Transverse colon (tissue), 4 donors: ENCODE data around the gene EXD3. TPM values are rescaled to one million over a fixed set of nuclear protein-coding genes. Genes with fewer than 3 reads are reported as not detected.

Experiments used
- DNase-seq: peaks from one replicate; pipeline ENCODE4 v3.0.0-alpha.2; 2019
- H3K27ac ChIP-seq, 4 donors: fragments of 200-600 bp; sonication (generic); 2 replicates each; pipeline ENCODE4 v1.5.1; 2016 to 2018; ENCODE audit warnings: inconsistent platforms in 4 of 4
- H3K27me3 ChIP-seq: fragments of 200-600 bp; sonication (generic); 2 replicates; pipeline ENCODE4 v1.5.1; 2017; ENCODE audit warnings: inconsistent platforms
- H3K36me3 ChIP-seq, 4 donors: fragments of 200-600 bp; sonication (generic); 2 replicates each; pipeline ENCODE4 v1.5.1; 2017 to 2019; ENCODE audit warnings: inconsistent platforms in 4 of 4
- H3K4me1 ChIP-seq, 4 donors: fragments of 200-600 bp; sonication (generic); 2 replicates each; pipeline ENCODE4 v1.5.1; 2017 to 2020; ENCODE audit warnings: inconsistent platforms in 4 of 4
- H3K4me3 ChIP-seq, 4 donors: fragments of 200-600 bp; sonication (generic); 1 replicate in 1 of 4; 2 replicates in 3 of 4; pipeline versions ENCODE4 v1.5.1 to v1.6.1; 2017 to 2019; ENCODE audit warnings: inconsistent platforms in 4 of 4
- H3K9me3 ChIP-seq, 2 donors: fragments of 200-600 bp; sonication (generic); 2 replicates each; pipeline ENCODE4 v1.5.1; 2017 to 2019; ENCODE audit warnings: inconsistent platforms in 2 of 2
- EP300 ChIP-seq: sonication (generic); formaldehyde crosslinking; IDR thresholded peaks from one replicate; pipeline ENCODE4 v1.6.1; 2017; ENCODE audit warnings: antibody characterized with exemption, low read depth
- POLR2A ChIP-seq: fragments of 450-650 bp; IDR thresholded peaks from one replicate; pipeline ENCODE4 v1.6.1; 2016; ENCODE audit warnings: antibody characterized with exemption, mild to moderate bottlenecking, moderate library complexity
- POLR2AphosphoS5 ChIP-seq, 3 donors: sonication (generic); formaldehyde crosslinking; IDR thresholded peaks; one replicate each; pipeline ENCODE4 v1.6.1; 2016; ENCODE audit warnings: antibody characterized with exemption in 3 of 3
- WGBS, 2 donors: methylation state at CpG; one replicate each; pipeline ENCODE4 v1.1.5; 2018; ENCODE audit warnings: low coverage in 1 of 2; 5-methylcytosine and 5-hydroxymethylcytosine counted together
- in situ Hi-C, 4 donors: fragments of 200-750 bp; cut with MboI; loops; one replicate each; pipeline versions ENCODE4 v1.15.0 to v1.15.1; 2017; ENCODE audit warnings: low sequenced_read_pairs in 3 of 4, low pct_ligation_motif_present in 1 of 4, low pct_unique_long_range_greater_than_20kb in 1 of 4
- intact Hi-C: fragments of 100-400 bp; cut with DNase I; formaldehyde crosslinking; loops from one replicate; pipeline ENCODE4 v1.15.1; 2023; ENCODE audit warnings: low total_unique reads
- total RNA-seq, 4 donors: library from RNA; depleted of rRNA; stranded (reverse); fragments of >200 nt; gene quantifications; one replicate each; pipeline ENCODE4 v1.1.0, GENCODE V29; 2016
- TF ChIP-seq, protein P1 (sequence below), 5 experiments: fragments of 200-600 bp in 3 of 5; fragments of 450-650 bp in 2 of 5; sonication (generic) in 3 of 5; IDR thresholded peaks; 1 replicate in 2 of 5; 2 replicates in 3 of 5; pipeline ENCODE4 v1.5.1; 2016 to 2017; ENCODE audit warnings: antibody characterized with exemption in 5 of 5, inconsistent platforms in 3 of 5, mild to moderate bottlenecking in 2 of 5, moderate library complexity in 1 of 5

Gene EXD3
- total RNA-seq, 4 donors from 2014 or later = 47.6 to 228 (median 74.2) TPM

DNA sequence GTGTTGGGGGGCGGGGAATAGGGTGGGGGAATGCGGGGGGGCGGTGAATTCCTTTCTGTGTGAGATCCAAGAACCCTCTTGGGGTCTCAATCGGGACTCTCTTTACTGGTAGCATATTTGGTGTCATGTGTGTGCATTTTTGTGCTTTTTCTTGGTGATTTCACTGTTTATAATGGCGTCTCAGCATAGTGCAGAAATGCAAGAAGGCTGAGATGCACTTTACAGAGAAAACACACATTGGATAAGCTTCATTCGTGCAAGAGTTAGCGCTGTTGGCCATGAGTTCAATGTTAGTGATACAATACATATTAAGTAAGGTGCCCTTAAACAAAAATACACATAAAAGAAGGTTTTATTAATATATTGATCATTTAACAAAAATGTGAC is 19.0 kb upstream of the EXD3 start:
- Histone ChIP-seq H3K9me3 (no peaks in the 10 kb centered on the region), H3K27me3 (peaks cover 34% of the 10 kb centered on the region), H3K4me3 (peak overlapping the region in 3 of 4 donors; percentile 23 to 43 (median 27)), H3K27ac (peak overlapping the region in 3 of 4 donors; percentile 54 to 63 (median 55)), H3K36me3 (no peaks in the 10 kb centered on the region), H3K4me1 (peaks cover 8 to 35% (median 29%) of the 10 kb centered on the region in 4 donors)
- in situ Hi-C loops (no loop called here), intact Hi-C loops (no loop called here)
- WGBS, 2 donors = 13% methylated on average over 5 to 7 of the region's 7 CpGs
- TF ChIP-seq EP300 (no peak), POLR2AphosphoS5 (IDR thresholded peaks at IDR 0.05) (no peak), POLR2A (no peak)
- TF ChIP-seq, protein P1, sequence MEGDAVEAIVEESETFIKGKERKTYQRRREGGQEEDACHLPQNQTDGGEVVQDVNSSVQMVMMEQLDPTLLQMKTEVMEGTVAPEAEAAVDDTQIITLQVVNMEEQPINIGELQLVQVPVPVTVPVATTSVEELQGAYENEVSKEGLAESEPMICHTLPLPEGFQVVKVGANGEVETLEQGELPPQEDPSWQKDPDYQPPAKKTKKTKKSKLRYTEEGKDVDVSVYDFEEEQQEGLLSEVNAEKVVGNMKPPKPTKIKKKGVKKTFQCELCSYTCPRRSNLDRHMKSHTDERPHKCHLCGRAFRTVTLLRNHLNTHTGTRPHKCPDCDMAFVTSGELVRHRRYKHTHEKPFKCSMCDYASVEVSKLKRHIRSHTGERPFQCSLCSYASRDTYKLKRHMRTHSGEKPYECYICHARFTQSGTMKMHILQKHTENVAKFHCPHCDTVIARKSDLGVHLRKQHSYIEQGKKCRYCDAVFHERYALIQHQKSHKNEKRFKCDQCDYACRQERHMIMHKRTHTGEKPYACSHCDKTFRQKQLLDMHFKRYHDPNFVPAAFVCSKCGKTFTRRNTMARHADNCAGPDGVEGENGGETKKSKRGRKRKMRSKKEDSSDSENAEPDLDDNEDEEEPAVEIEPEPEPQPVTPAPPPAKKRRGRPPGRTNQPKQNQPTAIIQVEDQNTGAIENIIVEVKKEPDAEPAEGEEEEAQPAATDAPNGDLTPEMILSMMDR (IDR thresholded peaks at IDR 0.05) = no peak
- no peak for DNase-seq

DNA sequence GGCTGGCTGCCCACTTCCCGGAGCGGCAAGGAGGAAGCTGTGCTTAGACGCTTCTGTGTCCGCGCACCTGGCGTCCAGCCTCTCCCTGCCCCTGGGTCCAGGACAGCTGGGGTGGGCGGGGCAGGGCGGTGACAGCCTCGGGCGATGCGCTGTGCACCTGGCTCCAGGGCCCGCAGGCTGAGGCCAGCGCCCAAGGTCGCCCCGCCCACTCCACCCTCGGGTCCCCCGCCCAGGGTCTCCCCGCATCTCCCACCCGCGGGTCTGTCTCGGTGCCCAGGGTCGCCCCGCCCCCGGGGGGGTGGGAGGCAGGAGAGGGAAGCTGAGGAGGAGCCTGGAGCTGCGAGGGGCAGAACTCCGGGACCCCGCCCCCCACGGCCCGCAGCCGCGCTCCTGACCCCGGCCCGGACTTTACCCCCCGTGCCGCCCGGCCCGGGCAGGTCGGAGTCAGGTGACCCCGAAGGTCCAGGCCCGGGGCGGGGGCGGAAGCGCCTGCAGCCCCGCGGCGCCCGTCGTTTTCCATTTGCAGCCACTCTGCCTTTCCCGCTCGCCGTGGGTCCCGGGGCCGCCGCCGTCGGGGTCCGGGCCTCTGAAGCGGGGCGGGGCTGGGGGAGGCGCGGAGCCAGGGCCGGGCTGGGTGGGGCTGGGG is 18.4 kb upstream of the EXD3 start, which contains the start of gene ENTPD8:
TSS of gene ENTPD8 (minus strand) at position 69 of the 646 bp plus-strand sequence. CDS start 3,072 bp downstream, outside the sequence.
- TF ChIP-seq POLR2AphosphoS5 (IDR thresholded peaks at IDR 0.05) = peak; percentile 36 to 95 (median 91)
- peak; percentile 19 for TF ChIP-seq EP300
- TF ChIP-seq POLR2A = peak; percentile 73
- TF ChIP-seq, protein P1 (IDR thresholded peaks at IDR 0.05) = no peak
- Histone ChIP-seq H3K27ac (peak within 1 kb of the TSS in 3 of 4 donors; percentile 54 to 63 (median 55)), H3K27me3 (peaks cover 34% of the 10 kb centered on the region), H3K4me3 (peak within 1 kb of the TSS in 3 of 4 donors; percentile 23 to 43 (median 27)), H3K9me3 (no peaks in the 10 kb centered on the region), H3K36me3 (no peaks in the 10 kb centered on the region), H3K4me1 (peaks cover 12 to 40% (median 34%) of the 10 kb centered on the region in 4 donors)
- in situ Hi-C loops = no loop called here
- intact Hi-C loops = no loop called here
- 1% methylated on average over 40 of the region's 62 CpGs; no CpG with 5 or more reads in 1 of the 2 donors for WGBS, 2 donors
- DNase-seq = peak; percentile 89

DNA sequence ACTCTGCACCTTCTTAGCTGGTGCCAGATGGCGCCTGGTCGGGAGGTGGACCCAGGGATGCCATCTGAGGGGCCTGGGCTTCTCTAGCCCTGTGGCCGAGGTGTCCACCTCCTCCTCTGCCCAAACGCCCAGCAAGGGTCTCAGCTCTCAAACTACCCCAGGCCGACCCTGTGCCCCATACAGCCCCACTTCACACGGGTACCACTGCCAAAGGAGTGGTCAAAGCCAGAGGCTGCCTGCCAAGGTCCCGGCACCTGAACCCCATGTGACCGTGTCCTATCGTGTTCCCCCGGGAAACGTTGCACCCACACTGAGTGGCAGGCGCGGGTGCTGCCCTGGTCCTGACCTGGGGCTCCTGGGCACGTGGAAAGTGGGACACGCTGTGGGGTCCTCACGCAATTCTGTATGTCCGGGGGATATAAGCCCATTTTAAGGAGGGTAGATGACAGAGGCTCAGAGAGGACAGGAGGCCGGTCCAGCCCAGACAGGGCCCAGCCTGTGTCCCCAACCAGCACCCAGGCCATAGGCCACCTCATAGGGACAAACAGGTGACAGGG is 16.3 kb upstream of the EXD3 start:
- no peak overlapping the region for H3K4me3 ChIP-seq
- intact Hi-C loops = no loop called here

More for the DNA sequence above, 16.3 kb upstream of the EXD3 start:
- H3K4me1 ChIP-seq = peaks cover 20 to 40% (median 39%) of the 10 kb centered on the region in 4 donors
- H3K36me3 ChIP-seq = no peaks in the 10 kb centered on the region
- TF ChIP-seq POLR2A = no peak
- TF ChIP-seq, protein P1 (IDR thresholded peaks at IDR 0.05) = no peak
- TF ChIP-seq POLR2AphosphoS5 (IDR thresholded peaks at IDR 0.05) = no peak
- TF ChIP-seq EP300 = no peak
- peak overlapping the region in 3 of 4 donors; percentile 20 to 71 (median 25) for H3K27ac ChIP-seq
- whole genome bisulfite sequencing, 2 donors = 45% methylated on average over 18 of the region's 18 CpGs; no CpG with 5 or more reads in 1 of the 2 donors
- no peaks in the 10 kb centered on the region for H3K9me3 ChIP-seq
- H3K27me3 ChIP-seq = peaks cover 34% of the 10 kb centered on the region
- no peak for DNase-seq
- in situ Hi-C loops = no loop called here
